Measurements from ENCODE around the gene DEPP1.

DEPP1 gene

DNA sequence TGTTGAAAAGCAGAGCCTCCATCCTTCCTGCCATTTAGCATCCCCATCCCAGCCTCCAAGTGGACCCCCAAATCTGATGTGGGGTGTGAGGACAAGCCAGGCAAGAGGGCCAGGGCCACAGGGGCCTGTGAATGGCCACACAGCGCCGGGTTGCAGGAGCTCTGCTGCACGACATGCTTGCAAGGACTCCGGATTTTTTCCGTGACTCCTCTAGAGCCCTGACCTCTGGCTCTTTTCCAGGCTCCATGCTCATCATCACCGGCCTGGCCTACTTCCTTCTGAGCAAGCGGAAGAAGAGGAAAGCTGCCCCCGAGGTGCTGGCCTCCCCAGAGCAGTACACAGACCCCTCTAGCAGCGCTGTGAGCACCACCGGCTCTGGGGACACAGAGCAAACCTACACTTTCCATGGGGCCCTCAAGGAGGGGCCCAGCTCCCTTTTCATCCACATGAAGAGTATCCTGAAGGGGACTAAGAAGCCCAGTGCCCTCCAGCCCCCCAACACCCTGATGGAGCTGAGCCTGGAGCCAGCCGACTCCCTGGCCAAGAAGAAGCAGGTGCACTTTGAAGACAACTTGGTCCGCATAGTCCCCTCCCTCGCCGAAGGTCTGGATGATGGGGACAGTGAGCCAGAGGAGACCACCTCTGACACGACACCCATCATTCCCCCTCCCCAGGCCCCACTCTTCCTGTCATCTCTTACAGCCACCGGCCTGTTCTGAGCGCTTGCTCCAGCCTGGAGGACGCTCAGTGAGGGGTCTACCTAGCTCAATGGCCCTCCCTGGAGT lies 44.0 kb downstream of the DEPP1 start:
- Histone ChIP-seq H2AFZ (ENCODE audit: low read depth, low read length, severe bottlenecking) (no peak overlapping the region), H3F3A (ENCODE audit: insufficient read depth) (no peaks in the 10 kb centered on the region), H4K20me1 (ENCODE audit: low read depth, low read length) (no peaks in the 10 kb centered on the region), H3K27ac (ENCODE audit: low read depth, low read length) (no peak overlapping the region), H3K27me3 (ENCODE audit: low read length) (no peaks in the 10 kb centered on the region), H3K36me3 (ENCODE audit: low read length) (no peaks in the 10 kb centered on the region), H3K79me2 (ENCODE audit: insufficient read depth, low read length) (no peaks in the 10 kb centered on the region), H3K9me3 (ENCODE audit: insufficient read depth, low read length) (no peaks in the 10 kb centered on the region), H3K4me3 (ENCODE audit: insufficient read depth, low read length, poor library complexity, severe bottlenecking) (no peak overlapping the region), H3K4me2 (ENCODE audit: low read depth, low read length, poor library complexity, severe bottlenecking) (no peak overlapping the region), H3K9ac (ENCODE audit: low read length) (no peak overlapping the region), H3K9me2 (replicated peaks; ENCODE audit: insufficient read depth, low read length) (no peaks in the 10 kb centered on the region)
- TF ChIP-seq, protein P1, sequence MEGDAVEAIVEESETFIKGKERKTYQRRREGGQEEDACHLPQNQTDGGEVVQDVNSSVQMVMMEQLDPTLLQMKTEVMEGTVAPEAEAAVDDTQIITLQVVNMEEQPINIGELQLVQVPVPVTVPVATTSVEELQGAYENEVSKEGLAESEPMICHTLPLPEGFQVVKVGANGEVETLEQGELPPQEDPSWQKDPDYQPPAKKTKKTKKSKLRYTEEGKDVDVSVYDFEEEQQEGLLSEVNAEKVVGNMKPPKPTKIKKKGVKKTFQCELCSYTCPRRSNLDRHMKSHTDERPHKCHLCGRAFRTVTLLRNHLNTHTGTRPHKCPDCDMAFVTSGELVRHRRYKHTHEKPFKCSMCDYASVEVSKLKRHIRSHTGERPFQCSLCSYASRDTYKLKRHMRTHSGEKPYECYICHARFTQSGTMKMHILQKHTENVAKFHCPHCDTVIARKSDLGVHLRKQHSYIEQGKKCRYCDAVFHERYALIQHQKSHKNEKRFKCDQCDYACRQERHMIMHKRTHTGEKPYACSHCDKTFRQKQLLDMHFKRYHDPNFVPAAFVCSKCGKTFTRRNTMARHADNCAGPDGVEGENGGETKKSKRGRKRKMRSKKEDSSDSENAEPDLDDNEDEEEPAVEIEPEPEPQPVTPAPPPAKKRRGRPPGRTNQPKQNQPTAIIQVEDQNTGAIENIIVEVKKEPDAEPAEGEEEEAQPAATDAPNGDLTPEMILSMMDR (IDR thresholded peaks at IDR 0.05; ENCODE audit: insufficient read depth, low read length, poor library complexity, severe bottlenecking), result no peak
- no peak for TF ChIP-seq EZH2phosphoT487 (conservative IDR thresholded peaks at IDR 0.05; ENCODE audit: low read length)

DNA sequence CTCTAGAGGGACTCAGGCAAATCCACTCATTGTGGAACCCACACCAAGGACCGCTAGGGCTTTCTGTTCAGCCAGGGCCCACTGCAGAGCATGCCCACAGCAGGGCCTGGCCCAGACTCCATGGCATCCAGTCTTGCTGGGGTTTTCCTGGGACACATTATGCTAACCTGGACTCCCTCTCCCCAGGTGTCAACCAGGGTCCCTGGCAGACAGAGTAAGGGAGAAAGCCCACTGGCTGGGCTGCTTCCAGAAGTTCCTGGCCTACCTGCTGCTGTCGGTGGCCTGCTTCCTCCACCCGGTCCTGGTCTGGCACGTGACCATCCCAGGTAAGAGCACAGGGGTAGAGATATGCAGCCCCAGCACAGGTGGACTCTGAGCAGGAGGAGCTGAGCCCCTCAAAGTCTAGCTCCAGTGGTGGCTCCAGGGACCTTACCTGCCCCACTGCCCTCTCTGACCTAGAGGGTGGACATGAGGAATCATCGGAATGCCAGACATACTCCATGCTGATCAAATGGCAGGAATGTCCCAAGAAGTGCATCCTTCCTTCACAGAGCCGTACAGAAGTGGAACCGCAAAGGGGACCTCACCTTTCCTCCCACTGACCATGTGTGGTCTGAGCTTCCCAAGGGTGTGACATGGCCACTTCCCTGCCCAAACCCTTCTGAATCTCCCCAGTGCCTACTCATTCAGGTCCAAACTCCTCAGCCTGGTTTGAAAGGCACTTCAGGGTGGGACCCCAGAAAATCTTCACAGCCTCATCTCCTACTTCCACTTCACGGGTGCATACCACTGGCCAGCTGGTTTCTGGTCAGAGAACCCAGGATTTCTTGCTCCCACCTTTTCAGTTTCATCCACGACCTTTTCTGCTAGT lies 44.9 kb downstream of the DEPP1 start:
- H3K9me2 ChIP-seq (replicated peaks; ENCODE audit: insufficient read depth, low read length), result no peaks in the 10 kb centered on the region
- no peak overlapping the region for H3K4me3 ChIP-seq (ENCODE audit: insufficient read depth, low read length, poor library complexity, severe bottlenecking)
- no peaks in the 10 kb centered on the region for H3K36me3 ChIP-seq (ENCODE audit: low read length)
- H3K9me3 ChIP-seq (ENCODE audit: insufficient read depth, low read length), result no peaks in the 10 kb centered on the region
- no peaks in the 10 kb centered on the region for H3K27me3 ChIP-seq (ENCODE audit: low read length)
- no peaks in the 10 kb centered on the region for H4K20me1 ChIP-seq (ENCODE audit: low read depth, low read length)
- H3K4me2 ChIP-seq (ENCODE audit: low read depth, low read length, poor library complexity, severe bottlenecking), result no peak overlapping the region
- no peaks in the 10 kb centered on the region for H3K79me2 ChIP-seq (ENCODE audit: insufficient read depth, low read length)
- TF ChIP-seq EZH2phosphoT487 (conservative IDR thresholded peaks at IDR 0.05; ENCODE audit: low read length), result no peak
- TF ChIP-seq, protein P1 (IDR thresholded peaks at IDR 0.05; ENCODE audit: insufficient read depth, low read length, poor library complexity, severe bottlenecking), result no peak
- H3K27ac ChIP-seq (ENCODE audit: low read depth, low read length), result no peak overlapping the region
- no peak overlapping the region for H2AFZ ChIP-seq (ENCODE audit: low read depth, low read length, severe bottlenecking)
- H3K9ac ChIP-seq (ENCODE audit: low read length), result no peak overlapping the region
- no peaks in the 10 kb centered on the region for H3F3A ChIP-seq (ENCODE audit: insufficient read depth)

DNA sequence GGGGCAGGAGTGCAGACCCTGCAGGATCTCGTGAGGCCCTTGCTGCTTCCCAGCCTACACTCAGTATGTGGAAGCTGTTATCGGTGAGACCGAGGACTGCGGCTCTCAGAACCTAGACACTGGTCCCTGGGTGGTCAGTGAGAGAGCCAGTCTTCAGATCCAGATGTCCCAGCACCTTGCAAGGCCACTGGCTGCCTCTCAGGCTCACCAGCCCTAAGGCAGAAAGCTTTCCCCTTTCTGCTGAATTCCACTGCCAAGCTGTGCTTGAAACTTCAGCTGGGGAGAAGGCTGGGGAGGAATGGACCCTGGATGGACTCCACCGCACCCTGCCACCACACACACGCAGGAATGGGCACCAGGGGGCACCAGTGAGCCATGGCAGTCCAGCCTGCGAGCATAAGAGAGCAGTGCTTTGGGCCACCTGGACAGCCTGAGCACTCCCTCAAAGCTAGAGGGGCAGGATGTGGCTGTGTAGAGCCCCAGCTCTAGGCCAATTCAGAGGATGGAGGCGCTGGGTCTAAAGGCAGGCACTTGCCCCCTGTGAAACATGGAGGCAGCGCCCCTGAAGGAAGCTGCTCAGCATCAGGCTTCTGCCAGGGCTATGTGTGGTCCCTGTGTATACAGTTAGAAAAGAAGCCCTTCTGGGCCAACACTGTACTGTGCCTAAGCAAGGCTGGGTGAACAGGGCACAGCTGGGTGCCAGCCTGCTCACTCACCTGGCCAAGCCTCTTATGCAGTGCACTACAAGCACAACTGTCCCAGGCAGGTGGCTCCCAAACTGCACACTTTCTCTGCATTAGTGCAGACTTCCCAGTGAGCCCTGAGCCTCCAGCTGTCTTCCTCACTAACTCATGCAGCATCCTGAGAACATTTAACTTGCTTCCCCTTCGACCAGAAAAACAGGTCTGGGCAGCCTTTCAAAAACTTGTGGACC lies 45.8 kb downstream of the DEPP1 start:
- Histone ChIP-seq H4K20me1 (ENCODE audit: low read depth, low read length) (no peaks in the 10 kb centered on the region), H3K79me2 (ENCODE audit: insufficient read depth, low read length) (no peaks in the 10 kb centered on the region), H3K9ac (ENCODE audit: low read length) (no peak overlapping the region), H3K4me3 (ENCODE audit: insufficient read depth, low read length, poor library complexity, severe bottlenecking) (no peak overlapping the region), H3K36me3 (ENCODE audit: low read length) (no peaks in the 10 kb centered on the region), H3F3A (ENCODE audit: insufficient read depth) (no peaks in the 10 kb centered on the region), H3K9me3 (ENCODE audit: insufficient read depth, low read length) (no peaks in the 10 kb centered on the region), H3K4me2 (ENCODE audit: low read depth, low read length, poor library complexity, severe bottlenecking) (no peak overlapping the region), H2AFZ (ENCODE audit: low read depth, low read length, severe bottlenecking) (no peak overlapping the region), H3K27ac (ENCODE audit: low read depth, low read length) (no peak overlapping the region), H3K27me3 (ENCODE audit: low read length) (no peaks in the 10 kb centered on the region), H3K9me2 (replicated peaks; ENCODE audit: insufficient read depth, low read length) (no peaks in the 10 kb centered on the region)
- TF ChIP-seq, protein P1 (IDR thresholded peaks at IDR 0.05; ENCODE audit: insufficient read depth, low read length, poor library complexity, severe bottlenecking), result peak; percentile 85
- no peak for TF ChIP-seq EZH2phosphoT487 (conservative IDR thresholded peaks at IDR 0.05; ENCODE audit: low read length)

Measured in SU-DHL-6 (cell line).